OCI-LY1 (cell line): Measurements from ENCODE around the gene STK17A.

ENCODE experiments used
- H2AFZ ChIP-seq: fragments of 200-600 bp; sonication (generic), shearing (Covaris generic); 2 replicates; pipeline ENCODE4 v1.6.0; 2014; ENCODE audit warnings: antibody characterized with exemption, mild to moderate bottlenecking, low read length
- H3F3A ChIP-seq: fragments of 200-600 bp; sonication (generic), shearing (Covaris generic); 2 replicates; pipeline ENCODE4 v1.6.0; 2014; ENCODE audit warnings: mild to moderate bottlenecking, antibody characterized with exemption, low read length, moderate library complexity; ENCODE audit not compliant: insufficient read depth
- H3K27ac ChIP-seq: fragments of 200-600 bp; sonication (generic); 2 replicates; pipeline ENCODE4 v1.5.1; 2014; ENCODE audit warnings: low read length, mixed run types, mild to moderate bottlenecking, low read depth; ENCODE audit not compliant: poor library complexity, severe bottlenecking
- H3K27me3 ChIP-seq: fragments of 200-600 bp; sonication (generic); 2 replicates; pipeline ENCODE4 v1.6.0; 2014; ENCODE audit warnings: antibody characterized with exemption, mild to moderate bottlenecking, low read length, moderate library complexity; ENCODE audit not compliant: insufficient read depth
- H3K36me3 ChIP-seq: fragments of 200-600 bp; sonication (generic); 2 replicates; pipeline ENCODE4 v1.6.1; 2014; ENCODE audit warnings: mild to moderate bottlenecking, antibody characterized with exemption, low read length, moderate library complexity, mixed read lengths; ENCODE audit not compliant: insufficient read depth
- H3K4me1 ChIP-seq: fragments of 200-600 bp; sonication (generic); 2 replicates; pipeline ENCODE4 v1.5.1; 2014; ENCODE audit warnings: mild to moderate bottlenecking, low read length, moderate library complexity; ENCODE audit not compliant: insufficient read depth, severe bottlenecking
- H3K4me2 ChIP-seq: fragments of 200-600 bp; sonication (generic), shearing (Covaris generic); 2 replicates; pipeline ENCODE4 v1.6.1; 2014; ENCODE audit warnings: low read length
- H3K4me3 ChIP-seq: fragments of 200-600 bp; sonication (generic); 2 replicates; pipeline ENCODE4 v1.5.1; 2014; ENCODE audit warnings: low read length, low read depth, mild to moderate bottlenecking, mixed read lengths; ENCODE audit not compliant: poor library complexity, severe bottlenecking
- H3K79me2 ChIP-seq: fragments of 200-600 bp; shearing (Covaris generic); 2 replicates; pipeline ENCODE4 v1.6.1; 2016; ENCODE audit warnings: mixed run types, low read length, mixed read lengths; ENCODE audit not compliant: insufficient read depth
- H3K9ac ChIP-seq: fragments of 200-600 bp; sonication (generic), shearing (Covaris generic); 2 replicates; pipeline ENCODE4 v1.6.1; 2014; ENCODE audit warnings: mild to moderate bottlenecking, low read length, mixed read lengths
- H3K9me2 ChIP-seq: fragments of 200-600 bp; sonication (generic), shearing (Covaris generic); 2 replicates; pipeline ENCODE4 v1.6.1; 2014; ENCODE audit warnings: low read depth, mild to moderate bottlenecking, low read length, mixed read lengths
- H3K9me3 ChIP-seq: fragments of 200-600 bp; shearing (Covaris generic); 2 replicates; pipeline ENCODE4 v1.6.1; 2014; ENCODE audit warnings: low read length, mixed read lengths
- H4K20me1 ChIP-seq: fragments of 200-600 bp; sonication (generic), shearing (Covaris generic); 2 replicates; pipeline ENCODE4 v1.6.0; 2016; ENCODE audit warnings: mild to moderate bottlenecking, low read length; ENCODE audit not compliant: insufficient read depth
- EZH2 ChIP-seq: fragments of 200-600 bp; sonication (generic), shearing (Covaris generic); IDR thresholded peaks from 2 replicates; pipeline ENCODE4 v1.8.0; 2017; ENCODE audit warnings: borderline replicate concordance, mixed run types, mild to moderate bottlenecking, antibody characterized with exemption, low read length, moderate library complexity, mixed read lengths
- TF ChIP-seq, protein P1 (sequence below): fragments of 200-600 bp; sonication (generic), shearing (Covaris generic); IDR thresholded peaks from 2 replicates; pipeline ENCODE4 v1.5.1; 2017; ENCODE audit warnings: mild to moderate bottlenecking, antibody characterized with exemption, low read length, moderate library complexity, mixed read lengths

Gene STK17A

GRCh38 chr7:43659549-43659896 is 76.6 kb downstream of the STK17A start:
- Histone ChIP-seq H2AFZ (no peak overlapping the region), H4K20me1 (no peaks in the 10 kb centered on the region), H3K79me2 (peaks cover 26% of the 10 kb centered on the region; the same call in 1 of the 2 replicates), H3K36me3 (peaks cover 31% of the 10 kb centered on the region), H3K4me3 (no peak overlapping the region), H3K9me2 (no peaks in the 10 kb centered on the region), H3F3A (no peaks in the 10 kb centered on the region), H3K27ac (peak overlapping the region; percentile 46), H3K9me3 (no peaks in the 10 kb centered on the region), H3K9ac (no peak overlapping the region), H3K27me3 (no peaks in the 10 kb centered on the region), H3K4me2 (no peak overlapping the region; the same call in 1 of the 2 replicates), H3K4me1 (peaks cover 37% of the 10 kb centered on the region)
- TF ChIP-seq, protein P1, sequence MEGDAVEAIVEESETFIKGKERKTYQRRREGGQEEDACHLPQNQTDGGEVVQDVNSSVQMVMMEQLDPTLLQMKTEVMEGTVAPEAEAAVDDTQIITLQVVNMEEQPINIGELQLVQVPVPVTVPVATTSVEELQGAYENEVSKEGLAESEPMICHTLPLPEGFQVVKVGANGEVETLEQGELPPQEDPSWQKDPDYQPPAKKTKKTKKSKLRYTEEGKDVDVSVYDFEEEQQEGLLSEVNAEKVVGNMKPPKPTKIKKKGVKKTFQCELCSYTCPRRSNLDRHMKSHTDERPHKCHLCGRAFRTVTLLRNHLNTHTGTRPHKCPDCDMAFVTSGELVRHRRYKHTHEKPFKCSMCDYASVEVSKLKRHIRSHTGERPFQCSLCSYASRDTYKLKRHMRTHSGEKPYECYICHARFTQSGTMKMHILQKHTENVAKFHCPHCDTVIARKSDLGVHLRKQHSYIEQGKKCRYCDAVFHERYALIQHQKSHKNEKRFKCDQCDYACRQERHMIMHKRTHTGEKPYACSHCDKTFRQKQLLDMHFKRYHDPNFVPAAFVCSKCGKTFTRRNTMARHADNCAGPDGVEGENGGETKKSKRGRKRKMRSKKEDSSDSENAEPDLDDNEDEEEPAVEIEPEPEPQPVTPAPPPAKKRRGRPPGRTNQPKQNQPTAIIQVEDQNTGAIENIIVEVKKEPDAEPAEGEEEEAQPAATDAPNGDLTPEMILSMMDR: no peak
- TF ChIP-seq EZH2: no peak

- Histone ChIP-seq H2AFZ (no peak overlapping the region), H4K20me1 (no peaks in the 10 kb centered on the region), H3K79me2 (peaks cover 24% of the 10 kb centered on the region; the same call in 1 of the 2 replicates), H3K27ac (peak overlapping the region; percentile 46), H3K4me1 (peaks cover 39% of the 10 kb centered on the region), H3K9me2 (no peaks in the 10 kb centered on the region), H3K9ac (no peak overlapping the region), H3K27me3 (no peaks in the 10 kb centered on the region), H3K9me3 (no peaks in the 10 kb centered on the region), H3K4me3 (no peak overlapping the region), H3K4me2 (no peak overlapping the region), H3F3A (no peaks in the 10 kb centered on the region), H3K36me3 (peaks cover 34% of the 10 kb centered on the region)
- TF ChIP-seq EZH2: no peak
- TF ChIP-seq, protein P1: no peak
Observed at GRCh38 chr7:43660141-43660540, 77.2 kb downstream of the STK17A start.

GRCh38 chr7:43664681-43665080 is 81.8 kb downstream of the STK17A start:
- no peaks in the 10 kb centered on the region for H3F3A ChIP-seq
- no peak for TF ChIP-seq EZH2
- TF ChIP-seq, protein P1: no peak
- H3K9me2 ChIP-seq: no peaks in the 10 kb centered on the region
- H3K27ac ChIP-seq: no peak overlapping the region
- H2AFZ ChIP-seq: no peak overlapping the region
- peaks cover 16% of the 10 kb centered on the region for H3K9me3 ChIP-seq
- peaks cover 34% of the 10 kb centered on the region for H3K4me1 ChIP-seq
- H3K9ac ChIP-seq: no peak overlapping the region
- H3K27me3 ChIP-seq: no peaks in the 10 kb centered on the region
- peaks cover 49% of the 10 kb centered on the region for H3K36me3 ChIP-seq
- H4K20me1 ChIP-seq: no peaks in the 10 kb centered on the region
- H3K79me2 ChIP-seq: peaks cover 26% of the 10 kb centered on the region
- no peak overlapping the region for H3K4me2 ChIP-seq
- H3K4me3 ChIP-seq: no peak overlapping the region
